ENCODE data around the gene PTP4A1.
"Not testable (repeated sequence)": the region's sequence is repeated elsewhere in the genome, so short reads cannot be mapped to it uniquely, and the experiment has no call there.

PTP4A1 gene

GRCh38 chr6:63572044-63572746, at the start of gene PTP4A1, which contains the start of gene LOC128125822:
Gene PTP4A1, plus strand, starts transcription at chr6:63572480. Its CDS starts 4,401 bp downstream, at chr6:63576881.
Gene LOC128125822, plus strand, starts transcription at chr6:63572480.
- DNase-seq: peak; percentile 96
- ATAC-seq: peak; percentile 96

DNA sequence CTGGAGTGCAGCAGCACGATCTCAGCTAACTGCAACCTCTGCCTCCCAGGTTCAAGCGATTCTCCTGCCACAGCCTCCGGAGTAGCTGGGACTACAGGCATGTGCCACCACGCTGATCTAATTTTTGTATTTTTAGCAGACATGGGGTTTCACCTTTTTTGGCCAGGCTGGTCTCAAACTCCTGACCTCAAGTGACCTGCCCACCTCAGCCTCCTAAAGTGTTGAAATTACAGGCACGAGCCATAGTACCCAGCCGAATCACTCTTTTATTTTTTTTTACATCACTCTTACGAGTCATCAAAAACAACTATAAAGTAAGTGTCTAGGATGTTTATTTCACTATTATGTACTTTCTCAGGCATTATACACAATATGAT, 49.4 kb upstream of the PTP4A1 start:
- not testable (repeated sequence) for ATAC-seq, DNase-seq

GRCh38 chr6:63523630-63524029, 48.6 kb upstream of the PTP4A1 start:
- ATAC-seq (no peak), DNase-seq (no peak)

DNA sequence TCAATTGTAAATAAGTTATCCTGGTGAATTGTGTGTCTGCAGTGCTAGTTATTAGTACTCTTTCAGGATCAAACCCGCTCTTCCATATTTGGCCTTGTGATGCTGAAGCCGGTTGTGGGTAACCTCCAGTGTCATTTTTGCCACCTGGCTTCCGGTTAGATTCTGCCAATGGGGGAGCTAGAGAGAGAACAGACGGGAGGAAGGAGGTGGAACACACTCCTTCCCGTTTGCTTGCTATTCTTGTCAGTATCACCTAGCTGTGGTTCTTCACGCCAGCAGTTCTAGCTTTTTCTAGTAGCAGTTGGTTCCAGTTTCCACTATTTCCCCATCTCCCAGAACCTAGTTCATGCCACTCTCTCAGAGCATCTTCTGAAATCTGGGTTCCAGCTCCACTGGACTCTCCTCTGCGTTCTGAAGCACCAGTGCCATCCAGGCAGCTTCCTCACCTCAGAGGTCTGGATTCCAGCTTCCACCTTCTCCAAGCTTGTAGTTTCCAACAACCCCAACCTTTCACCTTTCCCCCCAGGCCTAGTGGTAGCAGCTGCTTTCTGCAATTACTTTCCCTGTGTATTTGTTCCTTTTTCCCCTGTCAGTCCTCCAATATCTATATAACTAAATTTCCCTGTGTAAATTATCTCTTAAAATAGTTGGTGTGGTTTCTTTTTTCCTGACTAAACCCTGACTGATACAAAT, 46.9 kb upstream of the PTP4A1 start:
- ATAC-seq: no peak
- no peak for DNase-seq

DNA sequence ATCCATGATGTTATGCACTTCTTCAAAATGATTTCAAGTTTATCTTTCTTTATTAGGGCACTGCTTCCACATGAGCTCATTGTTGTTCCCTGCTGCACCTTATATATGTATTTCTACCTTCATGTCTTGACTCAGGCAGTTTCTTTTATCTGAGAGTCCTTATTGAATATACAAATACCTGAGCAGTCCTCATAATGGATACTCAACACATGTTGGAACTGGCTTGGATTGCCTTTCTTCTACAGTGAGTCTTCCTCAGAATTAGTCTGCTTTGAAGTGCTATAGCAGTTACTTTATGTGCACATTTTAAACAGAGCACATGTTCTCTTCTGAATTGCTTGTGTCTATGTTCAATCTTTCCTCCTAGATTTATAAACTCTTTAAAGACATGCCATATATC, 45.3 kb upstream of the PTP4A1 start:
- DNase-seq: no peak
- ATAC-seq: no peak

DNA sequence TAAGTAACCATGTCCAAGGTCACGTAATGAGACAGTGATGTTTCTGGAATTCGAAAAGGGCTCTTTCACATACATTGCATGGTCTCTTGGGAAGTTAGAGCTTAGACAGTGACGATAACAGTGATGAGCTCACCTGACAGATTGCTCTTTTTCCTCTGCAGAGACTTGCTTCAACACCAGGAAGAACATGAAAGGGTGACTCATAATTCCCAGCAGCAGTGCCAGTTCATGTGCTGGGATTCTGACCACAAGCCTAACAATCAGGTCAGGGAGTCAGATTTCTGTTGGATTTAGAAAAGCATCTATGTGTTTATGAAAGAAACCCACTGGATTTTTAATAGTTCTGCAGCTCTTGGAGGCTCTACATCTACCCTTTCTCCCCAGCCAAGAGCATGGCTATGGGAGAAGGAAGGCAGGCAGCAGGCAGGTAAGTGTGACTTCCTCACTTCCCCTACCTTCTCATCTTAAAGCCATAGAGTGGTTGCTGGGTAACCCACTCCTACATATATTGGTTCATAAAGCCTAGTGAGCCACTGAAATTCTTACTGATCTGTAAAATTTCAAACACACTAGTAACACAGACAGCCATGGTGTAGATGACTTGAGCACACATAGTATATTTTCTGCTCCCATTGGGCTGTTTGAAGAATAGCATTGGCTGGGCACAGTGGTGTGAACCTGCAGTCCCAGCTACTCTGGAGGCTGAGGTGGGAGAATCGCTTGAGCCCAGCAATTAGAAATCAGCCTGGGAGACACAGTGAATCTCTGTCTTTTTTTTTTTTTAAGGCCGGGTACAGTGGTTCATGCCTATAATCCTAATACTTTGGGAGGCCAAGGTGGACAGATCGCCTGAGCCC, 44.4 kb upstream of the PTP4A1 start:
- DNase-seq: no peak
- no peak for ATAC-seq

- DNase-seq (no peak), ATAC-seq (peak; percentile 43)
Observed at GRCh38 chr6:63529498-63529897, 42.8 kb upstream of the PTP4A1 start.

DNA sequence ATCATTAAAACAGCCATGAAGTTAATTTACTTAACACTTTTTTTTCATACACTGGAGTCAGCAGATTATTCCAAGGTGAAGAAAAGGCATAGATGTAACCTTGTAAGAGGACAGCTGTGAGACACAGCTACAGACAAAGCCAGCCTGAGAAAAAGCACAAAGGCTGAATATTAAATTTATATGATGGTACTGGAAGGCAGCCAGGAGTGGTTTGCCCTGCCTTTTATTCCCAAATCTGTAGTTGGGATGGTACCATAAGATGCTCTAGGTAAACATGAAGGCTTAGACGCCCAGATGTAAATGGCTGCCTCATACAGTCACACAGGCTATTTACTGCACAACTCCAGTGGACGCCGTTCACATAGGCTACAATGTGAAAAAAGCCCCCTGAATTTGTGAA, 42.1 kb upstream of the PTP4A1 start:
- no peak for DNase-seq
- ATAC-seq: no peak

GRCh38 chr6:63530991-63531390, 41.3 kb upstream of the PTP4A1 start:
- DNase-seq (no peak), ATAC-seq (no peak)

GRCh38 chr6:63533026-63533425, 39.3 kb upstream of the PTP4A1 start:
- ATAC-seq: no peak
- no peak for DNase-seq

DNA sequence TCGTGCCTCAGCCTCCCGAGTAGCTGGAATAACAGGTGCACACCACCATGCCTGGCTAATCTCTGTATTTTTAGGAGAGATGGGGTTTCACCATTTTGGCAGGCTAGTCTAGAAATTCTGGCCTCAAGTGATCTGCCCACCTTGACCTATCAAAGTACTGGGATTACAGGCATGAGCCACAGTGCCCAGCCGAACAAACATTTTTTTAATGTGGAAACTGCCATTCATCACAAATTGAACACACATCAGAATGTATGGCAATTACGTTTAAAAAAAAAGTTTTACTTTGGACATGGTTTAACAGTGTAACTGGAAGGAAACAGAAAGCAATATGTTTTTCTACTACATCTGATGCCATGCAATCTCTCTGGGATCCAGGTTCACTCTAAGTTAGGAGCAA, 38.3 kb upstream of the PTP4A1 start:
- ATAC-seq (no peak), DNase-seq (no peak)

- ATAC-seq: no peak
- DNase-seq: no peak
Observed at GRCh38 chr6:63537201-63537958, 34.9 kb upstream of the PTP4A1 start.

DNA sequence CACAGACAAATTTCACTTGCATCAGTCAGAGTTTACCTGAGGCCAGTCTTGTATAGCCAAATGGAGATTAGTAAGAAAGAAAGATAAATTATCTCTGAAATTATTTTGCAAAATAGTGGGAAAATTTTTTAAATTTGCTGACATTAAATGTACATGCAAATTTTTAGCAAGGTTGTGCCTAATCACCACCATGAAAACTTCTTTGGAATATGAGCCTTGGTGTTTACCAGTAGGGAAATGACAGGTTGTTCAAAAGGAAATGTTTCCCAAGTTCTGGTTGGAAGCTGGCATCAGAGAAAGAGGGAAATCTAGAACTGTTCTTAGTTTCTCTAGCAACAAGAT, 34.4 kb upstream of the PTP4A1 start:
- DNase-seq (no peak), ATAC-seq (no peak)

DNA sequence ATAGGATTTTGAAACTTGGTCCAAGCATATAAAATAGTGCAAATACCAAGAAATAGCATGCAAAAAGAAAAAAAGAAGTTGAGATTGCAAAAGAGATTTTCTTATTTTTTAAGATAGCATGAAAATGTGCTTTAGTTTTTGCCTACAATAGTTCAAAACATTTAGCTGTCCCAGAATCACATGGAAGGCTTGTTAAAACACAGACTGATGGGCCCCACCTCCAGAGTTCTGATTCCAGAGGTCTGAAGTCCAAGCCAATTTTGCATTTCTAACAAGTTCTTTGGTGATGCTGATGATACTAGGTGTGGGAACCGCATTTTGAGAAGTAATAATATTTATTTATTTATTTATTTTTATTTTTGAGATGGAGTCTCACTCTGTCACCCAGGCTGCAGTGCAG, 33.7 kb upstream of the PTP4A1 start:
- ATAC-seq (no peak), DNase-seq (no peak)

DNA sequence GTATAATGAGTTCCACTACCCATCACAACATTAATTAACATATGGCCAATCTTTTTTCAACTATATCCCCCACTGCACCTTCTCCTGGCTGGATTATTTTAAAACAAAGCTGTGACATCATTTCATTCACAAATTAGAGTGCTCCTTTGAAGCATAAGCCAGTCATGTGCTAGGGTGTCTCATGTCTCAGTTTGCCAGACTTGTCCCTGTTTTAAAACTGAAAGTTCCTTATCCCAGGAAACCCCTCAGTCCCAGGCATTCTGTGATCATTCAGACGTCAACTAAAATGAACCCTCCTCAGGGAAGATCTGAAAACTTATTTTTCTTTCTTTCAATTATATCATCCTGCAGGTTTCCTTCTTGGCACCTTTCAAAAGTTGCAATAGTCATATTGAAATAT, 29.3 kb upstream of the PTP4A1 start:
- DNase-seq: no peak
- no peak for ATAC-seq

DNA sequence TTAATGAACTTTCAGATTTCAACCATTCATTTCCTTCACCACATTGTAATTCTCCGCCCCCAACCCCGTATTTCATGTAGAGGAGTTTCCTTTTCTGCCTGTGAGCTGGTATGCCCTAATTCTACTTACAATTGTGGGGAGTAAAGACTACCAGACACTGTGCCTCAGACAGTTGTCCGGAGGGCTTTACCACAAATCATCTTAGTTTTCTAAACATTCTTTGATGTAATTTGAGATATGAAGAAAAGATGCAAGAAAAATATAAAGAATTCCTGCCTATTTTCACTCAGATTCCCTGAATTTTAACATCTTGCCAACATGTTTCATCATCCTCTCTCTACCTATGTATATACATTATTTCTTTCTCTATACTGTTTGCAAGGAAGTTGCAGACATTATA, 28.3 kb upstream of the PTP4A1 start:
- ATAC-seq (no peak), DNase-seq (no peak)

GRCh38 chr6:63546236-63546635, 26.0 kb upstream of the PTP4A1 start:
- DNase-seq (no peak), ATAC-seq (no peak)

DNA sequence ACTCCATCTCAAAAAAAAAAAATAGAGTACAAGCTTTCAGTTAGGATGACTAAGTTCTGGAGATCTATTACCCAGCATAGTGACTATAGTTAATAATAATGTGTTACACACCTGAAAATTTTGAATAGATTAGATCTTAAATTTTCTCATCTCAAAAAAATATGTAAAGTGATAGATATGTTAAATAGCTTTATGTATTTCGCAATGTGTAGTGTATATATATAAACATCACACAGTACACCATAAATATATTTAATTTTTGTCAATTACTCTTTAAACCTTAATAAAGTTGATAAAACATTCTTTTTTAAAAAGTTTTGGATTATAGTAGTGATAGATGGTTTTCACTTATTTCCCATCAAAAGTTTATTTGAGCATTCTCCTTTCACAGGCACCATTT, 25.6 kb upstream of the PTP4A1 start:
- no peak for ATAC-seq
- no peak for DNase-seq

- DNase-seq (no peak), ATAC-seq (no peak)
Observed at GRCh38 chr6:63549076-63549475, 23.2 kb upstream of the PTP4A1 start.

GRCh38 chr6:63553208-63553607, 19.1 kb upstream of the PTP4A1 start:
- ATAC-seq (no peak), DNase-seq (no peak)

- ATAC-seq: no peak
- no peak for DNase-seq
Observed at GRCh38 chr6:63553900-63554299, 18.4 kb upstream of the PTP4A1 start.

DNA sequence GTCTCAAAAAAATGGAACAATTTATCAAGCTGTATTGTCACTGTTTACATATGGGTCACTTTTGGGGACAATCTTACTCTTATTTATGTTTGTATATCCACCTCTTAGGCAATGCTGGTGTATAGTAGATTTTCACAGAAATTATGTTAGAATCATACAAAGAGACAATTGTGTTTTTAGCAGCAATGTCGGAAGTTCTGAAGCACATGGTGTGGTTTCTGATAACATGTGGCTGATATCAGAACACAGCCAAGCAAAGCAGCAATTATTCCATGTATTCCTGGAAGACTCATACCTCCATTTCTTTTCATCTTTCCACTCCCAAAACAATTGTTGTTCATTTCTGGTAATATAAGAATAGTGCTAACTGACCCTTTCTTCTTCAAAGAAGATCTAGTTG, 17.5 kb upstream of the PTP4A1 start:
- no peak for DNase-seq
- no peak for ATAC-seq

Measured in stimulated activated naive CD8-positive, alpha-beta T cell treated with anti-CD3 and anti-CD28 coated beads, Interleukin-15, Interleukin-2, amounts not matched to agents 100 U/mL and 50 U/mL, for 24 hours (primary cell).